ENCODE results near the gene QKI.

QKI gene

GRCh38 chr6:163387317-163387716 lies 27.2 kb upstream of the QKI start:
- Histone ChIP-seq H3K36me3 (ENCODE audit: insufficient read depth, low read length) (no peaks in the 10 kb centered on the region), H3K9me3 (ENCODE audit: insufficient read depth, low read length, severe bottlenecking) (no peaks in the 10 kb centered on the region), H3K4me2 (ENCODE audit: insufficient read depth, low read length) (no peak overlapping the region), H3K27ac (ENCODE audit: low read length) (no peak overlapping the region), H3K27me3 (ENCODE audit: insufficient read depth, low read length, poor library complexity) (no peaks in the 10 kb centered on the region), H3K9ac (ENCODE audit: low read depth, low read length) (no peak overlapping the region), H4K20me1 (ENCODE audit: insufficient read depth, low read length) (no peaks in the 10 kb centered on the region), H3K4me3 (ENCODE audit: low read depth in 1 of 2, low read length in 2 of 2) (no peak overlapping the region), H3K79me2 (ENCODE audit: insufficient read depth, low read length) (no peaks in the 10 kb centered on the region), H3K4me1 (ENCODE audit: insufficient read depth, low read length) (no peaks in the 10 kb centered on the region), H2AFZ (ENCODE audit: low read depth, low read length) (no peak overlapping the region)
- DNase-seq (no peak), ATAC-seq (ENCODE audit: insufficient read depth, low read depth) (no peak)
- TF ChIP-seq CTCF (IDR thresholded peaks at IDR 0.05; ENCODE audit: borderline replicate concordance, extremely low read depth, low read length, poor library complexity, severe bottlenecking) (no peak), EZH2 (IDR thresholded peaks at IDR 0.05; ENCODE audit: borderline replicate concordance, low read depth, low read length, severe bottlenecking) (no peak)

GRCh38 chr6:163389354-163389753 lies 25.2 kb upstream of the QKI start:
- Histone ChIP-seq H3K4me3 (ENCODE audit: low read depth in 1 of 2, low read length in 2 of 2) (no peak overlapping the region), H3K9ac (ENCODE audit: low read depth, low read length) (no peak overlapping the region), H3K79me2 (ENCODE audit: insufficient read depth, low read length) (no peaks in the 10 kb centered on the region), H3K4me2 (ENCODE audit: insufficient read depth, low read length) (no peak overlapping the region), H2AFZ (ENCODE audit: low read depth, low read length) (no peak overlapping the region), H3K4me1 (ENCODE audit: insufficient read depth, low read length) (no peaks in the 10 kb centered on the region), H3K9me3 (ENCODE audit: insufficient read depth, low read length, severe bottlenecking) (no peaks in the 10 kb centered on the region), H3K27ac (ENCODE audit: low read length) (no peak overlapping the region), H3K36me3 (ENCODE audit: insufficient read depth, low read length) (no peaks in the 10 kb centered on the region), H3K27me3 (ENCODE audit: insufficient read depth, low read length, poor library complexity) (no peaks in the 10 kb centered on the region), H4K20me1 (ENCODE audit: insufficient read depth, low read length) (no peaks in the 10 kb centered on the region)
- no peak for TF ChIP-seq EZH2 (IDR thresholded peaks at IDR 0.05; ENCODE audit: borderline replicate concordance, low read depth, low read length, severe bottlenecking)
- no peak for TF ChIP-seq CTCF (IDR thresholded peaks at IDR 0.05; ENCODE audit: borderline replicate concordance, extremely low read depth, low read length, poor library complexity, severe bottlenecking)
- no peak for ATAC-seq (ENCODE audit: insufficient read depth, low read depth)
- no peak for DNase-seq

- Histone ChIP-seq H2AFZ (ENCODE audit: low read depth, low read length) (no peak overlapping the region), H3K27ac (ENCODE audit: low read length) (no peak overlapping the region)
- no peak for ATAC-seq (ENCODE audit: insufficient read depth, low read depth)
Measured at GRCh38 chr6:163390770-163391169, 23.7 kb upstream of the QKI start.

More at GRCh38 chr6:163390770-163391169, 23.7 kb upstream of the QKI start:
- no peaks in the 10 kb centered on the region for H3K9me3 ChIP-seq (ENCODE audit: insufficient read depth, low read length, severe bottlenecking)
- H3K9ac ChIP-seq (ENCODE audit: low read depth, low read length) = no peak overlapping the region
- no peaks in the 10 kb centered on the region for H4K20me1 ChIP-seq (ENCODE audit: insufficient read depth, low read length)
- H3K79me2 ChIP-seq (ENCODE audit: insufficient read depth, low read length) = no peaks in the 10 kb centered on the region
- no peak overlapping the region for H3K4me3 ChIP-seq (ENCODE audit: low read depth in 1 of 2, low read length in 2 of 2)
- no peaks in the 10 kb centered on the region for H3K4me1 ChIP-seq (ENCODE audit: insufficient read depth, low read length)
- TF ChIP-seq CTCF (IDR thresholded peaks at IDR 0.05; ENCODE audit: borderline replicate concordance, extremely low read depth, low read length, poor library complexity, severe bottlenecking) = no peak
- TF ChIP-seq EZH2 (IDR thresholded peaks at IDR 0.05; ENCODE audit: borderline replicate concordance, low read depth, low read length, severe bottlenecking) = no peak
- DNase-seq = no peak
- no peaks in the 10 kb centered on the region for H3K27me3 ChIP-seq (ENCODE audit: insufficient read depth, low read length, poor library complexity)
- H3K4me2 ChIP-seq (ENCODE audit: insufficient read depth, low read length) = no peak overlapping the region
- H3K36me3 ChIP-seq (ENCODE audit: insufficient read depth, low read length) = no peaks in the 10 kb centered on the region

All from DND-41 (cell line).